DOHH2 (cell line): ENCODE measurements around the gene GAS2L2.

Experiments used
- H3F3A ChIP-seq: fragments of 200-600 bp; sonication (generic), shearing (Covaris generic); 2 replicates; pipeline ENCODE4 v1.6.0; 2016; ENCODE audit warnings: antibody characterized with exemption, mild to moderate bottlenecking; ENCODE audit not compliant: control insufficient read depth, insufficient read depth
- H3K27ac ChIP-seq: fragments of 200-600 bp; sonication (generic); 2 replicates; pipeline ENCODE4 v1.5.1; 2014; ENCODE audit warnings: low read depth, mild to moderate bottlenecking, low read length, moderate library complexity
- H3K27me3 ChIP-seq: fragments of 200-600 bp; sonication (generic); 2 replicates; pipeline ENCODE4 v1.6.1; 2014; ENCODE audit warnings: mild to moderate bottlenecking, low read length, mixed read lengths; ENCODE audit not compliant: control insufficient read depth
- H3K36me3 ChIP-seq: fragments of 200-600 bp; sonication (generic); 2 replicates; pipeline ENCODE4 v1.6.1; 2014; ENCODE audit warnings: mild to moderate bottlenecking, low read length, moderate library complexity, mixed read lengths; ENCODE audit not compliant: control insufficient read depth
- H3K4me1 ChIP-seq: fragments of 200-600 bp; sonication (generic); 2 replicates; pipeline ENCODE4 v1.6.1; 2014; ENCODE audit warnings: mild to moderate bottlenecking, low read length, mixed read lengths; ENCODE audit not compliant: control insufficient read depth
- H3K4me2 ChIP-seq: fragments of 200-600 bp; sonication (generic); 2 replicates; pipeline ENCODE4 v1.6.0; 2014; ENCODE audit warnings: mild to moderate bottlenecking, low read length, moderate library complexity
- H3K4me3 ChIP-seq: fragments of 200-600 bp; sonication (generic); 2 replicates; pipeline ENCODE4 v1.5.1; 2014; ENCODE audit warnings: mild to moderate bottlenecking, low read length, mixed read lengths
- H3K79me2 ChIP-seq: fragments of 200-600 bp; sonication (generic); 2 replicates; pipeline ENCODE4 v1.6.1; 2014; ENCODE audit warnings: mild to moderate bottlenecking, low read length, mixed read lengths; ENCODE audit not compliant: control insufficient read depth
- H3K9me2 ChIP-seq: fragments of 200-600 bp; sonication (generic); replicated peaks from 2 replicates; pipeline ENCODE4 v1.6.1; 2014; ENCODE audit warnings: mild to moderate bottlenecking, low read length, mixed read lengths; ENCODE audit not compliant: control insufficient read depth
- H3K9me3 ChIP-seq: fragments of 200-600 bp; sonication (generic); 2 replicates; pipeline ENCODE4 v1.6.1; 2014; ENCODE audit warnings: antibody characterized with exemption, low read length, mixed read lengths; ENCODE audit not compliant: control insufficient read depth, insufficient read depth
- H4K20me1 ChIP-seq: fragments of 200-600 bp; sonication (generic); 2 replicates; pipeline ENCODE4 v1.6.0; 2014; ENCODE audit warnings: low read depth, mild to moderate bottlenecking, antibody characterized with exemption, low read length, moderate library complexity; ENCODE audit not compliant: control insufficient read depth, insufficient read depth
- CTCF ChIP-seq: fragments of 200-600 bp; sonication (generic); IDR thresholded peaks from one replicate; pipeline ENCODE4 v1.5.1; 2014; ENCODE audit warnings: antibody characterized with exemption, mild to moderate bottlenecking, low read depth, low read length; ENCODE audit not compliant: poor library complexity, severe bottlenecking
- EZH2phosphoT487 ChIP-seq: fragments of 200-600 bp; sonication (generic); IDR thresholded peaks from 2 replicates; pipeline ENCODE4 v1.6.1; 2017; ENCODE audit warnings: borderline replicate concordance, mild to moderate bottlenecking, antibody characterized with exemption, low read length, moderate library complexity, mixed read lengths

Gene GAS2L2

GRCh38 chr17:35742496-35742895 lies 10.5 kb downstream of the GAS2L2 start:
- H3K27me3 ChIP-seq: peaks cover 7% of the 10 kb centered on the region
- H3K4me1 ChIP-seq: no peaks in the 10 kb centered on the region
- H3K9me2 ChIP-seq: no peaks in the 10 kb centered on the region
- no peak overlapping the region for H3K27ac ChIP-seq
- no peaks in the 10 kb centered on the region for H3K9me3 ChIP-seq
- no peaks in the 10 kb centered on the region for H3F3A ChIP-seq
- no peaks in the 10 kb centered on the region for H3K79me2 ChIP-seq
- H4K20me1 ChIP-seq: no peaks in the 10 kb centered on the region
- no peak overlapping the region for H3K4me2 ChIP-seq
- H3K36me3 ChIP-seq: no peaks in the 10 kb centered on the region
- TF ChIP-seq CTCF: no peak
- TF ChIP-seq EZH2phosphoT487: no peak
- no peak overlapping the region for H3K4me3 ChIP-seq

- Histone ChIP-seq H3K4me1 (no peaks in the 10 kb centered on the region), H4K20me1 (no peaks in the 10 kb centered on the region), H3K4me3 (no peak overlapping the region), H3K36me3 (no peaks in the 10 kb centered on the region), H3K9me3 (no peaks in the 10 kb centered on the region), H3K27ac (no peak overlapping the region), H3K4me2 (no peak overlapping the region), H3K9me2 (no peaks in the 10 kb centered on the region), H3F3A (no peaks in the 10 kb centered on the region), H3K27me3 (peaks cover 7% of the 10 kb centered on the region), H3K79me2 (no peaks in the 10 kb centered on the region)
- TF ChIP-seq EZH2phosphoT487 (no peak), CTCF (no peak)
Observed at GRCh38 chr17:35740997-35741931, 11.8 kb downstream of the GAS2L2 start.

- H3K9me3 ChIP-seq: no peaks in the 10 kb centered on the region
- no peaks in the 10 kb centered on the region for H4K20me1 ChIP-seq
- H3K27me3 ChIP-seq: peaks cover 7% of the 10 kb centered on the region
- TF ChIP-seq CTCF (no peak), EZH2phosphoT487 (no peak)
- H3K27ac ChIP-seq: no peak overlapping the region
- H3K9me2 ChIP-seq: no peaks in the 10 kb centered on the region
- H3K4me3 ChIP-seq: no peak overlapping the region
- H3K4me2 ChIP-seq: no peak overlapping the region
- no peaks in the 10 kb centered on the region for H3K79me2 ChIP-seq
- no peaks in the 10 kb centered on the region for H3K4me1 ChIP-seq
- H3F3A ChIP-seq: no peaks in the 10 kb centered on the region
- H3K36me3 ChIP-seq: no peaks in the 10 kb centered on the region
Observed at GRCh38 chr17:35740216-35740615, 12.8 kb downstream of the GAS2L2 start.
